ENCODE data around the gene PITX1.

Gene PITX1

GRCh38 chr5:135056316-135057030, 22.4 kb upstream of the PITX1 start:
- DNase-seq (ENCODE audit: low read depth) = no peak
- TF ChIP-seq CTCF (IDR thresholded peaks at IDR 0.05; ENCODE audit: insufficient read depth, low read depth, low read length, missing control alignments) = no peak
- no peak overlapping the region for H3K4me3 ChIP-seq (ENCODE audit: low read depth, low read length)

GRCh38 chr5:135055396-135055795, 21.4 kb upstream of the PITX1 start:
- no peak for DNase-seq (ENCODE audit: low read depth)
- H3K4me3 ChIP-seq (ENCODE audit: low read depth, low read length) = no peak overlapping the region
- TF ChIP-seq CTCF (IDR thresholded peaks at IDR 0.05; ENCODE audit: insufficient read depth, low read depth, low read length, missing control alignments) = no peak

GRCh38 chr5:135054546-135054945, 20.5 kb upstream of the PITX1 start:
- H3K4me3 ChIP-seq (ENCODE audit: low read depth, low read length) = no peak overlapping the region
- TF ChIP-seq CTCF (IDR thresholded peaks at IDR 0.05; ENCODE audit: insufficient read depth, low read depth, low read length, missing control alignments) = no peak
- DNase-seq (ENCODE audit: low read depth) = no peak

DNA sequence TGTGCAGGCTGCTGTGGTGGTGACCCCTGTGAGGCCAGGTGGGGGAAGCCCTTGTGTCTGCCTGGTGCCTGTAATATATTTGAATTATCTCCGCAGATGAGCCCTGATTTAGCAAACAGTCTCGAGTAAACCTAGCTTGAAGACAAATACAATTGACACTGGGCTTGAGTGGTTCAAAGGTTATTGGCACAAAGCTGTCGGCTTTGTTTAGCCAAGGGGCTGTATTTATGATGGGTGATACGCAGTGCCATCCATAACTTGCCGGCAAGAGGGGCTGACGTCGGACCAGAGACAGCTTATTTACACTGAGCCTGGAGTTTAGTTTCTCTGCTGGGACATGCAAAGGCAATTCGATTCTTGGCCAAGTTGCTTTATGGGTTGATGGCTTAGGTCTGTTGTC, 20.0 kb upstream of the PITX1 start:
- no peak for TF ChIP-seq CTCF (IDR thresholded peaks at IDR 0.05; ENCODE audit: insufficient read depth, low read depth, low read length, missing control alignments)

GRCh38 chr5:135053278-135053677, 19.2 kb upstream of the PITX1 start:
- TF ChIP-seq CTCF (IDR thresholded peaks at IDR 0.05; ENCODE audit: insufficient read depth, low read depth, low read length, missing control alignments) = no peak
- DNase-seq (ENCODE audit: low read depth) = peak; percentile 75
- H3K4me3 ChIP-seq (ENCODE audit: low read depth, low read length) = no peak overlapping the region

More for the DNA sequence above, 20.0 kb upstream of the PITX1 start:
- H3K4me3 ChIP-seq (ENCODE audit: low read depth, low read length) = no peak overlapping the region
- DNase-seq (ENCODE audit: low read depth) = no peak

GRCh38 chr5:135052511-135053145, 18.6 kb upstream of the PITX1 start:
- DNase-seq (ENCODE audit: low read depth) = no peak
- no peak overlapping the region for H3K4me3 ChIP-seq (ENCODE audit: low read depth, low read length)
- no peak for TF ChIP-seq CTCF (IDR thresholded peaks at IDR 0.05; ENCODE audit: insufficient read depth, low read depth, low read length, missing control alignments)
